HG02885 (cell line): ENCODE data around the gene MED12L.
A peak's percentile ranks its signal among the peaks of the same experiment; 100 is the strongest.
"Not testable (repeated sequence)": the region's sequence is repeated elsewhere in the genome, so short reads cannot be mapped to it uniquely, and the experiment has no call there.

Experiments
- ATAC-seq: cut with Tn5 transposase; IDR thresholded peaks from one replicate; pipeline ENCODE4 v1.9.1; 2021; ENCODE audit warnings: mild to moderate bottlenecking; ENCODE audit not compliant: unreplicated experiment, poor library complexity

Gene MED12L

DNA sequence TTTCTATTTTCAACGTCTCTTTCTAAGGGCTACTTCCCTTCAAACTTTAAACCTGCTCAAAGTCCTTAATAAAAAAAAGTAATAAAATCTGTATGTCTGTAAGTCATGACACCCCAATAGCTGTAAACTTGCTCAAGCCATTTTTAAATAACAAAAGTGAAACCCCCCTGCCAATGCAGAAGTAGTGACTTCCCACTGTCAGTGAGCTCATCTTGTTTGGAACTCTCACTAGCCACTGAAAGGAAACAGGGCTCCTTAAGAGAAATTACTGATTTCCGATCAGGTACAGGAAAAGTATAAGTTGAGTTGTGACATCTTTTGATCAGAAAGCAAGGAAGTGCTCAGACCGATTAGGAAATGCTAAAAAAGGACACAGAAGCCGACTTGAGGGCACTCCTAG lies 145.2 kb downstream of the MED12L start:
- ATAC-seq: peak; percentile 56

DNA sequence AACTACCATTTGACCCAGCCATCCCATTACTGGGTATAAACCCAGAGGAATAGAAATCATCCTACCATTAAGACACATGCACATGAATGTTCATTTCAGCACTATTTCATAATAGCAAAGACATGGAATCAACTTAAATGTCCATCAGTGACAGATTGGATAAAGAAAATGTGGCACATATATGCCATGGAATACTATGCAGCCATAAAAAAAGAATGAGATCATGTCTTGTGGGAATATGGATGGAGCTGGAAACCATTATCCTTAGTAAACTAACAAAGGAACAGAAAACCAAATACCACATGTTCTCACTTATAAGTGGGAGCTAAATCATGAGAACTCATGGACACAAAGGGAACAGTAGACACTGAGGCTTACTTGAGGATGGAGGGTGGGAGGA lies 146.9 kb downstream of the MED12L start:
- not testable (repeated sequence) for ATAC-seq

- no peak for ATAC-seq
Measured at GRCh38 chr3:151232991-151233390, 147.5 kb downstream of the MED12L start.

GRCh38 chr3:151234825-151235224 lies 149.4 kb downstream of the MED12L start:
- no peak for ATAC-seq

DNA sequence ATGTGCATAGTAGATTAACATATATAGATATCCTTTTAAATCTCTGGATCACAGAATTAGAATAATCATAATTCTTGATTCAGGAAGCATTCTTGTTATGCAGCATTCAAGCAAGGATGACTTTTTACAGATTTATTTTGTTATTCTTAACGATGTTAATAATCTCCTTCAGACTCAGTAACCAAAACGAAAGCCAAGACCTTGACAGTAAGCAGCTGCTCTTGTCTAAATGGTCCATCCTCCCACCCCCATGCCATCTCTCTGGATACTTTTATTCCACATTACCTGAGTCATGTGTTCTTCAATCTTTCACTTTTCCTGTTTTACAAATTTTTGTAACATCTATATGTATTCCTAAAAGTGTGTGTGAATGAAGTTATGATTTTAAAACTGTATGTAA lies 150.9 kb downstream of the MED12L start:
- ATAC-seq: no peak

- ATAC-seq: no peak
Measured at GRCh38 chr3:151236736-151237135, 151.3 kb downstream of the MED12L start.

- not testable (repeated sequence) for ATAC-seq
Measured at GRCh38 chr3:151242006-151242405, 156.5 kb downstream of the MED12L start.

- no peak for ATAC-seq
Measured at GRCh38 chr3:151248772-151249337, 163.4 kb downstream of the MED12L start.

DNA sequence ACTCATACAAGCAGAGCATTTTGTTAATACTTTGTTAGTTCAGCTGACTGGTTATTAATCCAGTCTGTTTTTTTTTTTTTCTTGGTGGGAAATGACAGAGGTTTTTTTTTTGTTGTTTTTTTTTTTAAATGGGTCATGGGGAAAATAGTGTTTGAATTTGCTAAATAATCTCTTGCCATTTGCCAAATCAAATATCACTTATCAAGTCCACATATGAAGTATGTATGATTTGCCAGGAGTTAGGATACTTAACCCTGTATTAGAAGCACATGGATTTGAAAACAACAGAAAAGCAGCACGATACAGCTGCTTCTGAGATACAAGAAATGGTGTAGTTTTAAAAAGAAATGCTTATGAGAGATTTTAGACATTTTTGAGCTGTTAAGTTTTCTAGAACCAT lies 171.3 kb downstream of the MED12L start:
- no peak for ATAC-seq

DNA sequence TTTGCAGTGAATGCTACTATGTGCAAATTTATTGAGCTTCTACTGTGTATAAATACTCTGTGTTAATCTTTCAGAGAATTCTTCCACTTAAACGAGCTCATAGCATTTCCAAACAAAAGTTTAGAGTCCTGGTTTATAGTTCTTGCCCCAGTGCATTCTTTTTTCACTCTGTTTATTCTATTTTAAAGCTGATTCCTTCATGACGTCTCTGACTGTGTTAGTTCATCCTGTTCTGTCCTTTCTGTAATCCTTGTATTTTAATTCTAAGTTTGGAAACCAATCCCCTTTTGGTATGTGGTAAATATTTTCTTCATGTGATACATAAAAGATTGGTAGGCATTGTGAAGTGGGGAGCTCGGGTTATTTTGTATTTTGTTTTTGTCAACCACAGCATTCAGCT lies 174.2 kb downstream of the MED12L start:
- ATAC-seq: no peak

GRCh38 chr3:151262871-151263525 lies 177.5 kb downstream of the MED12L start:
- ATAC-seq: no peak

DNA sequence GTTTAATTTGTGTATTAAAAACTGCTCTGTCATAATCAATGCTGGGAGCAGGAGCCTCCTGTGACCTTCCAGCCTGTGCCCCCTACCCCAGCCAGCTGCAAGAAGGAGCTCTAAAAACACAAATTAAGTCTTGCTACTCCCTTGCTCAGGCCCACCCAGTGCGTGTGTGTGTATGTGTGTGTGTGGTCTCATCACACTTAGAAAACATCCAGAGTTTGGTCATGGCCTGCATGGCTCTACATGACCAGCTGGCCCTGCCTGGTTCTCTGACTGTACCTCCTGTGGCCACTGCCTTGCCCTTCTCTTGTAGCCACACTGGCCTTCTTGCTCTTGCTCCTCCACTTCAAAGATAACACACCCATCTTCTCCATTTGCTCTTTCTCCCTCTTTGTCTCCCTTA lies 179.1 kb downstream of the MED12L start:
- ATAC-seq: no peak

DNA sequence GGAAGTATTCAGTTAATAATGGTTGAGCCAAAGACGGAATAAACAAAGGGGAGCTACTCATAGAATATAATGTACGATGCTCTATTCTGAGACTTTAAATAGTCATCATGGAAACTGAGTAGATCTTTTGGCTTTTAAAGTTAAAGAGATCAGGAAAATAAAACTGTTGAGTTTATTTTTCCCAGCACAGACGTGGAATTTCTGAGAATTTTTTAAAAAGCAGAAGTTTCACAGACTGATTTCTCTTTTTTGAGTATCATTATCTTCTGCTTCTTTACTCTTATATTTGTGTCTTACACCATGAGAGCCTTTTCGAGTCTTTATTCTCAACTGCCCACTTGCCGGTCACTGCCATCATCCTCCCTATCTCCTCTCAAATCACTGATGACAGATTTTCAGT lies 179.7 kb downstream of the MED12L start:
- no peak for ATAC-seq

- peak; percentile 93 for ATAC-seq
Measured at GRCh38 chr3:151265866-151266265, 180.4 kb downstream of the MED12L start.

GRCh38 chr3:151267066-151267465 lies 181.6 kb downstream of the MED12L start:
- ATAC-seq: no peak

- ATAC-seq: peak; percentile 71
Measured at GRCh38 chr3:151268267-151269235, 183.1 kb downstream of the MED12L start.

- no peak for ATAC-seq
Measured at GRCh38 chr3:151269631-151270030, 184.2 kb downstream of the MED12L start.

DNA sequence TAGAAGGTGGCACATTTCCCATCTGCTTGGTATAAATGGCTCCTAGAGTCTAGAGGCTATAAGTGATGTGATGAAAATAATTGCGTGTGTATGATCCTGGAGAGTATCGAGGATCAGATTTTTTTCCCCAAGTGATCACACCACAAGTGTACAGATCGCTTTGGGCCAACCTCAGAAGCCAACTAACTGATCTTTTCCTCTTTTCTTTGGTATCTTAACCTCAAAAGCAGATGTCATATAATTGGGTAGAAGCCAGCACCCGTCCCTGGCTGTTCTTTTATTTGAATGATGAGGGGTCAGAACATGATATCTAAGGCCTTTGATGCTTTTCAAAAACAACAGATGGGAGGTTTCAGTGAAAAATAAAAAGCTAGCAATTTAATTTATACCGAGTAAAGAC lies 189.6 kb downstream of the MED12L start:
- no peak for ATAC-seq

- ATAC-seq: peak; percentile 19
Measured at GRCh38 chr3:151276038-151276686, 190.7 kb downstream of the MED12L start.

GRCh38 chr3:151276687-151277042 lies 191.2 kb downstream of the MED12L start:
- peak; percentile 63 for ATAC-seq

GRCh38 chr3:151278230-151278629 lies 192.8 kb downstream of the MED12L start, which contains the start of gene P2RY14:
Gene P2RY14, minus strand, starts transcription at chr3:151278542. Its CDS starts 64,226 bp downstream, at chr3:151214316.
- no peak for ATAC-seq
